OCI-LY1 (cell line): ENCODE results near the gene UBQLN4.

ENCODE experiments used
- H2AFZ ChIP-seq: fragments of 200-600 bp; sonication (generic), shearing (Covaris generic); 2 replicates; pipeline ENCODE4 v1.6.0; 2014; ENCODE audit warnings: antibody characterized with exemption, mild to moderate bottlenecking, low read length
- H3F3A ChIP-seq: fragments of 200-600 bp; sonication (generic), shearing (Covaris generic); 2 replicates; pipeline ENCODE4 v1.6.0; 2014; ENCODE audit warnings: mild to moderate bottlenecking, antibody characterized with exemption, low read length, moderate library complexity; ENCODE audit not compliant: insufficient read depth
- H3K27ac ChIP-seq: fragments of 200-600 bp; sonication (generic); 2 replicates; pipeline ENCODE4 v1.5.1; 2014; ENCODE audit warnings: low read length, mixed run types, mild to moderate bottlenecking, low read depth; ENCODE audit not compliant: poor library complexity, severe bottlenecking
- H3K27me3 ChIP-seq: fragments of 200-600 bp; sonication (generic); 2 replicates; pipeline ENCODE4 v1.6.0; 2014; ENCODE audit warnings: antibody characterized with exemption, mild to moderate bottlenecking, low read length, moderate library complexity; ENCODE audit not compliant: insufficient read depth
- H3K36me3 ChIP-seq: fragments of 200-600 bp; sonication (generic); 2 replicates; pipeline ENCODE4 v1.6.1; 2014; ENCODE audit warnings: mild to moderate bottlenecking, antibody characterized with exemption, low read length, moderate library complexity, mixed read lengths; ENCODE audit not compliant: insufficient read depth
- H3K4me1 ChIP-seq: fragments of 200-600 bp; sonication (generic); 2 replicates; pipeline ENCODE4 v1.5.1; 2014; ENCODE audit warnings: mild to moderate bottlenecking, low read length, moderate library complexity; ENCODE audit not compliant: insufficient read depth, severe bottlenecking
- H3K4me2 ChIP-seq: fragments of 200-600 bp; sonication (generic), shearing (Covaris generic); 2 replicates; pipeline ENCODE4 v1.6.1; 2014; ENCODE audit warnings: low read length
- H3K4me3 ChIP-seq: fragments of 200-600 bp; sonication (generic); 2 replicates; pipeline ENCODE4 v1.5.1; 2014; ENCODE audit warnings: low read length, low read depth, mild to moderate bottlenecking, mixed read lengths; ENCODE audit not compliant: poor library complexity, severe bottlenecking
- H3K79me2 ChIP-seq: fragments of 200-600 bp; shearing (Covaris generic); 2 replicates; pipeline ENCODE4 v1.6.1; 2016; ENCODE audit warnings: mixed run types, low read length, mixed read lengths; ENCODE audit not compliant: insufficient read depth
- H3K9ac ChIP-seq: fragments of 200-600 bp; sonication (generic), shearing (Covaris generic); 2 replicates; pipeline ENCODE4 v1.6.1; 2014; ENCODE audit warnings: mild to moderate bottlenecking, low read length, mixed read lengths
- H3K9me2 ChIP-seq: fragments of 200-600 bp; sonication (generic), shearing (Covaris generic); 2 replicates; pipeline ENCODE4 v1.6.1; 2014; ENCODE audit warnings: low read depth, mild to moderate bottlenecking, low read length, mixed read lengths
- H3K9me3 ChIP-seq: fragments of 200-600 bp; shearing (Covaris generic); 2 replicates; pipeline ENCODE4 v1.6.1; 2014; ENCODE audit warnings: low read length, mixed read lengths
- H4K20me1 ChIP-seq: fragments of 200-600 bp; sonication (generic), shearing (Covaris generic); 2 replicates; pipeline ENCODE4 v1.6.0; 2016; ENCODE audit warnings: mild to moderate bottlenecking, low read length; ENCODE audit not compliant: insufficient read depth
- EZH2 ChIP-seq: fragments of 200-600 bp; sonication (generic), shearing (Covaris generic); IDR thresholded peaks from 2 replicates; pipeline ENCODE4 v1.8.0; 2017; ENCODE audit warnings: borderline replicate concordance, mixed run types, mild to moderate bottlenecking, antibody characterized with exemption, low read length, moderate library complexity, mixed read lengths
- TF ChIP-seq, protein P1 (sequence below): fragments of 200-600 bp; sonication (generic), shearing (Covaris generic); IDR thresholded peaks from 2 replicates; pipeline ENCODE4 v1.5.1; 2017; ENCODE audit warnings: mild to moderate bottlenecking, antibody characterized with exemption, low read length, moderate library complexity, mixed read lengths

UBQLN4 gene

DNA sequence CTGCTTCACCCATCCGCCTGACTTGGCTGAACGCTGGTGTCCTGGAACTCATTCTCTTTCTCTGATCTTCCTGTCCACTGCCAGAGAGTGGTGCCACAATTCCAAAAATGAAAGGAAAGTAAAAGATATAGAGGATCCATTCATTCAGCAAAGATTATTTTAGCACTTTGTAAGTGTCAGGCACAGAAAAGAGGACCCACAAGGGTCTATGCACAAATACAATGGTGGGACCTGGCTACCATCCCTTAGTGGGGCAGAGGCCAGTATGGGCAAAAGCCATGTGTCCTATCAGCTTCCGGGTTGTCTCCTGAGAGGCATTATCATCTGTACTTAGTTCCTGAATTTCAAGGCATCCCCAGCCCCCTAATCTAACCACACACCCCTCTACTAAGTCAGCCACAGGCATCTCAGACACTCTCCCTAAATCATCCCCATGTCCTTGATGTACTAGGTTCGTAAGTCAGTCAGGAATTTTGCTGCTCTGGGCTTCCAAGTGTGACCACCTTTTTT is 51.9 kb downstream of the UBQLN4 start:
- no peaks in the 10 kb centered on the region for H3K9me3 ChIP-seq
- no peak overlapping the region for H2AFZ ChIP-seq
- no peaks in the 10 kb centered on the region for H4K20me1 ChIP-seq
- H3K4me3 ChIP-seq: no peak overlapping the region
- no peak overlapping the region for H3K9ac ChIP-seq
- H3K79me2 ChIP-seq: no peaks in the 10 kb centered on the region
- H3K27ac ChIP-seq: no peak overlapping the region
- no peak for TF ChIP-seq EZH2
- TF ChIP-seq, protein P1, sequence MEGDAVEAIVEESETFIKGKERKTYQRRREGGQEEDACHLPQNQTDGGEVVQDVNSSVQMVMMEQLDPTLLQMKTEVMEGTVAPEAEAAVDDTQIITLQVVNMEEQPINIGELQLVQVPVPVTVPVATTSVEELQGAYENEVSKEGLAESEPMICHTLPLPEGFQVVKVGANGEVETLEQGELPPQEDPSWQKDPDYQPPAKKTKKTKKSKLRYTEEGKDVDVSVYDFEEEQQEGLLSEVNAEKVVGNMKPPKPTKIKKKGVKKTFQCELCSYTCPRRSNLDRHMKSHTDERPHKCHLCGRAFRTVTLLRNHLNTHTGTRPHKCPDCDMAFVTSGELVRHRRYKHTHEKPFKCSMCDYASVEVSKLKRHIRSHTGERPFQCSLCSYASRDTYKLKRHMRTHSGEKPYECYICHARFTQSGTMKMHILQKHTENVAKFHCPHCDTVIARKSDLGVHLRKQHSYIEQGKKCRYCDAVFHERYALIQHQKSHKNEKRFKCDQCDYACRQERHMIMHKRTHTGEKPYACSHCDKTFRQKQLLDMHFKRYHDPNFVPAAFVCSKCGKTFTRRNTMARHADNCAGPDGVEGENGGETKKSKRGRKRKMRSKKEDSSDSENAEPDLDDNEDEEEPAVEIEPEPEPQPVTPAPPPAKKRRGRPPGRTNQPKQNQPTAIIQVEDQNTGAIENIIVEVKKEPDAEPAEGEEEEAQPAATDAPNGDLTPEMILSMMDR: no peak
- H3K27me3 ChIP-seq: peaks cover 5% of the 10 kb centered on the region; the same call in 1 of the 2 replicates
- no peaks in the 10 kb centered on the region for H3F3A ChIP-seq
- no peaks in the 10 kb centered on the region for H3K36me3 ChIP-seq
- H3K4me1 ChIP-seq: no peaks in the 10 kb centered on the region
- no peak overlapping the region for H3K4me2 ChIP-seq
- no peaks in the 10 kb centered on the region for H3K9me2 ChIP-seq

DNA sequence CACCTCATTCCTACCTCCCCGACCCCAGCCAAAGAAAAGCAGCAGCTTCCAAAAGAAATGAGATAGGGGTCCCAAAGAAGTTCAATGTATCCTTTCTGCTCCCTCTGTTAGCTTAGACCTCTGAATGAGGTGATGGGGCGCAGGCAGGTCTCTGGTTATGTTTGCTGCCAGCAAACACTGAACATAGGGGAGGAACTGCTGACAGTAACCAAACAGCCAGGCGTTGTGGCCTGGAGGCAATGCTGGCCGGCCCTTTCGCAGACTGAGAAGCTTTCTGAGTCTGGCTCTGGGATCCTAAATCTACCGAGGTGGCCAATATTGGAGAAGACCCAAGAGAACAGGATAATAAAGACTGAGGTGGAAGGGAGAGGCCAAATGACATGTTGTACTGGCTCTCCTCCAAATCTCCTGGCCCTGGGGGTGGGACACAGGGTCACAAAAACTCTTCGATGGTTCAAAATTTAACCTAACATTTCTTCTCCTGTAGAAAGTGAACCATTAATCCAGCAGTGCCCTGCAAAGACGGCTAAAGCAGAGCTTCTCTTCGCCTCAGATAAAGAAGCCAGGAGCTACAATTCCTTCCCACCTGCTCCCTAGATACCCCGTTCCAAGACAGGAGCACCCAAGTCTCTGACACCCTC is 52.5 kb downstream of the UBQLN4 start:
- Histone ChIP-seq H3K4me3 (no peak overlapping the region), H3F3A (no peaks in the 10 kb centered on the region), H3K9me2 (no peaks in the 10 kb centered on the region), H2AFZ (no peak overlapping the region), H3K36me3 (no peaks in the 10 kb centered on the region), H3K27me3 (peaks cover 5% of the 10 kb centered on the region; the same call in 1 of the 2 replicates), H3K9me3 (no peaks in the 10 kb centered on the region), H4K20me1 (no peaks in the 10 kb centered on the region), H3K27ac (no peak overlapping the region), H3K4me1 (no peaks in the 10 kb centered on the region), H3K9ac (no peak overlapping the region), H3K4me2 (no peak overlapping the region), H3K79me2 (no peaks in the 10 kb centered on the region)
- TF ChIP-seq, protein P1: no peak
- TF ChIP-seq EZH2: no peak

GRCh38 chr1:155999964-156000363 is 53.6 kb downstream of the UBQLN4 start:
- H3K9ac ChIP-seq: no peak overlapping the region
- H3K9me2 ChIP-seq: no peaks in the 10 kb centered on the region
- no peaks in the 10 kb centered on the region for H3F3A ChIP-seq
- no peaks in the 10 kb centered on the region for H3K79me2 ChIP-seq
- peaks cover 5% of the 10 kb centered on the region; the same call in 1 of the 2 replicates for H3K27me3 ChIP-seq
- no peak overlapping the region for H3K4me2 ChIP-seq
- no peaks in the 10 kb centered on the region for H4K20me1 ChIP-seq
- H3K9me3 ChIP-seq: no peaks in the 10 kb centered on the region
- H3K27ac ChIP-seq: no peak overlapping the region
- H3K36me3 ChIP-seq: no peaks in the 10 kb centered on the region
- no peak overlapping the region for H3K4me3 ChIP-seq
- no peaks in the 10 kb centered on the region for H3K4me1 ChIP-seq
- TF ChIP-seq, protein P1: no peak
- TF ChIP-seq EZH2: no peak
- no peak overlapping the region for H2AFZ ChIP-seq
